Cardiac muscle cell (in vitro differentiated cells and primary cell): ENCODE measurements around the gene RAET1G. TPM values are rescaled to one million over a fixed set of nuclear protein-coding genes. Genes with fewer than 3 reads are reported as not detected.
"Not testable (repeated sequence)": the region's sequence is repeated elsewhere in the genome, so short reads cannot be mapped to it uniquely, and the experiment has no call there.

Experiments
- DNase-seq, 2 donors: peaks; one replicate each; pipeline versions ENCODE4 v3.0.0 to v3.0.0-alpha.2; 2010 to 2017; ENCODE audit warnings: low read depth in 1 of 2, low spot score in 1 of 2
- H3K27ac ChIP-seq: fragments of 200-600 bp; sonication (generic); 2 replicates; pipeline ENCODE4 v1.5.1; 2016
- H3K27me3 ChIP-seq: fragments of 200-600 bp; sonication (generic); 2 replicates; pipeline ENCODE4 v1.6.0; 2016; ENCODE audit warnings: control low read depth
- H3K36me3 ChIP-seq: fragments of 200-600 bp; sonication (generic); 2 replicates; pipeline ENCODE4 v1.5.1; 2016; ENCODE audit warnings: control low read depth
- H3K4me1 ChIP-seq: fragments of 200-600 bp; sonication (generic); 2 replicates; pipeline ENCODE4 v1.8.1; 2017; ENCODE audit warnings: low read depth, mild to moderate bottlenecking, mixed run types
- H3K4me3 ChIP-seq: fragments of 200-600 bp; sonication (generic); 2 replicates; pipeline ENCODE4 v1.5.1; 2016; ENCODE audit warnings: mild to moderate bottlenecking
- H3K9me3 ChIP-seq: fragments of 200-600 bp; sonication (generic); 2 replicates; pipeline ENCODE4 v1.5.1; 2017; ENCODE audit warnings: low read depth, mild to moderate bottlenecking, control low read depth
- CTCF ChIP-seq: IDR thresholded peaks from 2 replicates; pipeline ENCODE4 v1.5.1; 2012; ENCODE audit warnings: low read depth, mild to moderate bottlenecking, low read length
- polyA plus RNA-seq: library from polyadenylated mRNA; unstranded; fragments of >200 nt; fragmentation: Nextera tagmentation; extraction: Ambion mirVana; gene quantifications from 2 replicates; pipeline ENCODE4 v1.2.1, GENCODE V29; 2016
- total RNA-seq: library from RNA; depleted of rRNA; stranded (reverse); fragments of >200 nt; gene quantifications from 2 replicates; pipeline ENCODE4 v1.2.3, GENCODE V29; 2016

The RAET1G gene
- total and polyA plus RNA-seq, 2 experiments from 2014 or later: not detected

GRCh38 chr6:149921361-149921760 lies 1.6 kb downstream of the RAET1G start:
- peaks cover 95% of the 10 kb centered on the region for H3K27me3 ChIP-seq
- no peaks in the 10 kb centered on the region for H3K9me3 ChIP-seq
- H3K4me3 ChIP-seq: no peak overlapping the region
- no peaks in the 10 kb centered on the region for H3K4me1 ChIP-seq
- TF ChIP-seq CTCF: no peak
- DNase-seq: no peak
- H3K36me3 ChIP-seq: no peaks in the 10 kb centered on the region
- no peak overlapping the region for H3K27ac ChIP-seq

- H3K27me3 ChIP-seq: peaks cover 85% of the 10 kb centered on the region
- H3K9me3 ChIP-seq: no peaks in the 10 kb centered on the region
- H3K27ac ChIP-seq: no peak overlapping the region
- no peak overlapping the region for H3K4me3 ChIP-seq
- no peaks in the 10 kb centered on the region for H3K36me3 ChIP-seq
- no peak for DNase-seq
- H3K4me1 ChIP-seq: no peaks in the 10 kb centered on the region
- no peak for TF ChIP-seq CTCF
These were observed 3.1 kb downstream of the RAET1G start for GRCh38 chr6:149919834-149920225.

GRCh38 chr6:149919126-149919833 lies 3.6 kb downstream of the RAET1G start:
- not testable (repeated sequence) for H3K36me3 ChIP-seq, DNase-seq, H3K27ac ChIP-seq, H3K4me1 ChIP-seq, H3K9me3 ChIP-seq, H3K4me3 ChIP-seq
- H3K27me3 ChIP-seq: peaks cover 84% of the 10 kb centered on the region

- H3K36me3 ChIP-seq: no peaks in the 10 kb centered on the region
- no peaks in the 10 kb centered on the region for H3K4me1 ChIP-seq
- no peak for TF ChIP-seq CTCF
- no peak overlapping the region for H3K27ac ChIP-seq
- H3K27me3 ChIP-seq: peaks cover 82% of the 10 kb centered on the region
- no peak for DNase-seq
- H3K9me3 ChIP-seq: no peaks in the 10 kb centered on the region
- H3K4me3 ChIP-seq: no peak overlapping the region
These were observed 4.6 kb downstream of the RAET1G start for GRCh38 chr6:149918151-149918905.

- Histone ChIP-seq H3K4me1 (no peaks in the 10 kb centered on the region), H3K9me3 (no peaks in the 10 kb centered on the region), H3K27me3 (peaks cover 75% of the 10 kb centered on the region), H3K36me3 (no peaks in the 10 kb centered on the region), H3K27ac (no peak overlapping the region), H3K4me3 (no peak overlapping the region)
- no peak for TF ChIP-seq CTCF
- no peak for DNase-seq
These were observed 5.2 kb downstream of the RAET1G start for GRCh38 chr6:149917679-149918078.
